T-helper 1 cell treated with Interleukin-12 subunit alpha and Interleukin-12 subunit beta and Interleukin-4 antibody, amounts not matched to agents 30 μg/mL and 1 μg/mL, for 36 hours (primary cell): ENCODE measurements around the gene PRSS57.
A peak's percentile ranks its signal among the peaks of the same experiment; 100 is the strongest.

Experiments
- H3K27ac Mint-ChIP-seq: one replicate; pipeline ENCODE4 v1.8.0; 2021; ENCODE audit warnings: mild to moderate bottlenecking, mixed read lengths
- H3K27me3 Mint-ChIP-seq: one replicate; pipeline ENCODE4 v1.8.0; 2021; ENCODE audit warnings: low read depth, mixed read lengths
- H3K36me3 Mint-ChIP-seq: one replicate; pipeline ENCODE4 v1.8.0; 2021; ENCODE audit warnings: low read depth, mixed read lengths
- H3K4me1 Mint-ChIP-seq: one replicate; pipeline ENCODE4 v1.8.0; 2021; ENCODE audit warnings: low read depth, mixed read lengths
- H3K4me3 Mint-ChIP-seq: one replicate; pipeline ENCODE4 v1.8.0; 2021; ENCODE audit warnings: mild to moderate bottlenecking, moderate library complexity, mixed read lengths
- H3K9me3 Mint-ChIP-seq: one replicate; pipeline ENCODE4 v1.8.0; 2021; ENCODE audit warnings: mixed read lengths

Gene PRSS57

GRCh38 chr19:688214-688613 is 7.0 kb downstream of the PRSS57 start:
- Mint-ChIP-seq H3K9me3 (no peaks in the 10 kb centered on the region), H3K27me3 (no peaks in the 10 kb centered on the region), H3K27ac (no peak overlapping the region), H3K4me1 (no peaks in the 10 kb centered on the region), H3K4me3 (no peak overlapping the region), H3K36me3 (no peaks in the 10 kb centered on the region)

GRCh38 chr19:687569-688166 is 7.6 kb downstream of the PRSS57 start:
- H3K9me3 Mint-ChIP-seq, result no peaks in the 10 kb centered on the region
- no peaks in the 10 kb centered on the region for H3K36me3 Mint-ChIP-seq
- H3K4me1 Mint-ChIP-seq, result no peaks in the 10 kb centered on the region
- H3K4me3 Mint-ChIP-seq, result no peak overlapping the region
- no peaks in the 10 kb centered on the region for H3K27me3 Mint-ChIP-seq
- no peak overlapping the region for H3K27ac Mint-ChIP-seq

- Mint-ChIP-seq H3K36me3 (no peaks in the 10 kb centered on the region), H3K4me1 (no peaks in the 10 kb centered on the region), H3K4me3 (no peak overlapping the region), H3K27me3 (no peaks in the 10 kb centered on the region), H3K9me3 (no peaks in the 10 kb centered on the region), H3K27ac (no peak overlapping the region)
Observed at GRCh38 chr19:686589-687297, 8.5 kb downstream of the PRSS57 start.

- Mint-ChIP-seq H3K36me3 (no peaks in the 10 kb centered on the region), H3K4me1 (peaks cover 2% of the 10 kb centered on the region), H3K27ac (no peak overlapping the region)
Observed at GRCh38 chr19:685454-685931, 9.8 kb downstream of the PRSS57 start.

GRCh38 chr19:682678-683320 is 12.5 kb downstream of the PRSS57 start:
- no peak overlapping the region for H3K4me3 Mint-ChIP-seq
- H3K4me1 Mint-ChIP-seq, result peaks cover 2% of the 10 kb centered on the region
- no peaks in the 10 kb centered on the region for H3K9me3 Mint-ChIP-seq
- H3K27ac Mint-ChIP-seq, result no peak overlapping the region
- H3K36me3 Mint-ChIP-seq, result no peaks in the 10 kb centered on the region
- H3K27me3 Mint-ChIP-seq, result peaks cover 5% of the 10 kb centered on the region

More at GRCh38 chr19:685454-685931, 9.8 kb downstream of the PRSS57 start:
- H3K4me3 Mint-ChIP-seq, result no peak overlapping the region
- H3K9me3 Mint-ChIP-seq, result no peaks in the 10 kb centered on the region
- no peaks in the 10 kb centered on the region for H3K27me3 Mint-ChIP-seq

GRCh38 chr19:681029-682019 is 13.9 kb downstream of the PRSS57 start:
- no peaks in the 10 kb centered on the region for H3K9me3 Mint-ChIP-seq

GRCh38 chr19:680287-681028 is 14.8 kb downstream of the PRSS57 start:
- no peaks in the 10 kb centered on the region for H3K36me3 Mint-ChIP-seq
- peaks cover 11% of the 10 kb centered on the region for H3K27me3 Mint-ChIP-seq
- H3K27ac Mint-ChIP-seq, result peak overlapping the region; percentile 100
- H3K9me3 Mint-ChIP-seq, result no peaks in the 10 kb centered on the region
- peak overlapping the region; percentile 89 for H3K4me3 Mint-ChIP-seq
- peaks cover 2% of the 10 kb centered on the region for H3K4me1 Mint-ChIP-seq

More at GRCh38 chr19:681029-682019, 13.9 kb downstream of the PRSS57 start:
- Mint-ChIP-seq H3K4me3 (peak overlapping the region; percentile 89), H3K27me3 (peaks cover 9% of the 10 kb centered on the region), H3K27ac (peak overlapping the region; percentile 100), H3K4me1 (peaks cover 2% of the 10 kb centered on the region), H3K36me3 (no peaks in the 10 kb centered on the region)

- Mint-ChIP-seq H3K27ac (no peak overlapping the region), H3K4me1 (peaks cover 2% of the 10 kb centered on the region), H3K9me3 (no peaks in the 10 kb centered on the region), H3K4me3 (peak overlapping the region; percentile 72), H3K36me3 (no peaks in the 10 kb centered on the region), H3K27me3 (peaks cover 16% of the 10 kb centered on the region)
Observed at GRCh38 chr19:679418-680286, 15.6 kb downstream of the PRSS57 start.

- peak overlapping the region; percentile 72 for H3K4me3 Mint-ChIP-seq
- H3K27ac Mint-ChIP-seq, result no peak overlapping the region
- H3K4me1 Mint-ChIP-seq, result peaks cover 2% of the 10 kb centered on the region
- H3K36me3 Mint-ChIP-seq, result no peaks in the 10 kb centered on the region
- peaks cover 16% of the 10 kb centered on the region for H3K27me3 Mint-ChIP-seq
- no peaks in the 10 kb centered on the region for H3K9me3 Mint-ChIP-seq
Observed at GRCh38 chr19:678791-679388, 16.4 kb downstream of the PRSS57 start.

- Mint-ChIP-seq H3K4me1 (peaks cover 2% of the 10 kb centered on the region), H3K36me3 (no peaks in the 10 kb centered on the region), H3K27ac (no peak overlapping the region), H3K27me3 (peaks cover 16% of the 10 kb centered on the region), H3K9me3 (no peaks in the 10 kb centered on the region), H3K4me3 (no peak overlapping the region)
Observed at GRCh38 chr19:677601-678436, 17.4 kb downstream of the PRSS57 start.

- H3K27ac Mint-ChIP-seq, result no peak overlapping the region
- H3K4me1 Mint-ChIP-seq, result peaks cover 2% of the 10 kb centered on the region
- no peak overlapping the region for H3K4me3 Mint-ChIP-seq
- no peaks in the 10 kb centered on the region for H3K9me3 Mint-ChIP-seq
- H3K36me3 Mint-ChIP-seq, result no peaks in the 10 kb centered on the region
- peaks cover 16% of the 10 kb centered on the region for H3K27me3 Mint-ChIP-seq
Observed at GRCh38 chr19:677201-677600, 18.1 kb downstream of the PRSS57 start.
